Measurements from ENCODE around the gene NPEPPS.
"Not testable (repeated sequence)": the region's sequence is repeated elsewhere in the genome, so short reads cannot be mapped to it uniquely, and the experiment has no call there.

Gene NPEPPS, protein sequence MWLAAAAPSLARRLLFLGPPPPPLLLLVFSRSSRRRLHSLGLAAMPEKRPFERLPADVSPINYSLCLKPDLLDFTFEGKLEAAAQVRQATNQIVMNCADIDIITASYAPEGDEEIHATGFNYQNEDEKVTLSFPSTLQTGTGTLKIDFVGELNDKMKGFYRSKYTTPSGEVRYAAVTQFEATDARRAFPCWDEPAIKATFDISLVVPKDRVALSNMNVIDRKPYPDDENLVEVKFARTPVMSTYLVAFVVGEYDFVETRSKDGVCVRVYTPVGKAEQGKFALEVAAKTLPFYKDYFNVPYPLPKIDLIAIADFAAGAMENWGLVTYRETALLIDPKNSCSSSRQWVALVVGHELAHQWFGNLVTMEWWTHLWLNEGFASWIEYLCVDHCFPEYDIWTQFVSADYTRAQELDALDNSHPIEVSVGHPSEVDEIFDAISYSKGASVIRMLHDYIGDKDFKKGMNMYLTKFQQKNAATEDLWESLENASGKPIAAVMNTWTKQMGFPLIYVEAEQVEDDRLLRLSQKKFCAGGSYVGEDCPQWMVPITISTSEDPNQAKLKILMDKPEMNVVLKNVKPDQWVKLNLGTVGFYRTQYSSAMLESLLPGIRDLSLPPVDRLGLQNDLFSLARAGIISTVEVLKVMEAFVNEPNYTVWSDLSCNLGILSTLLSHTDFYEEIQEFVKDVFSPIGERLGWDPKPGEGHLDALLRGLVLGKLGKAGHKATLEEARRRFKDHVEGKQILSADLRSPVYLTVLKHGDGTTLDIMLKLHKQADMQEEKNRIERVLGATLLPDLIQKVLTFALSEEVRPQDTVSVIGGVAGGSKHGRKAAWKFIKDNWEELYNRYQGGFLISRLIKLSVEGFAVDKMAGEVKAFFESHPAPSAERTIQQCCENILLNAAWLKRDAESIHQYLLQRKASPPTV

DNA sequence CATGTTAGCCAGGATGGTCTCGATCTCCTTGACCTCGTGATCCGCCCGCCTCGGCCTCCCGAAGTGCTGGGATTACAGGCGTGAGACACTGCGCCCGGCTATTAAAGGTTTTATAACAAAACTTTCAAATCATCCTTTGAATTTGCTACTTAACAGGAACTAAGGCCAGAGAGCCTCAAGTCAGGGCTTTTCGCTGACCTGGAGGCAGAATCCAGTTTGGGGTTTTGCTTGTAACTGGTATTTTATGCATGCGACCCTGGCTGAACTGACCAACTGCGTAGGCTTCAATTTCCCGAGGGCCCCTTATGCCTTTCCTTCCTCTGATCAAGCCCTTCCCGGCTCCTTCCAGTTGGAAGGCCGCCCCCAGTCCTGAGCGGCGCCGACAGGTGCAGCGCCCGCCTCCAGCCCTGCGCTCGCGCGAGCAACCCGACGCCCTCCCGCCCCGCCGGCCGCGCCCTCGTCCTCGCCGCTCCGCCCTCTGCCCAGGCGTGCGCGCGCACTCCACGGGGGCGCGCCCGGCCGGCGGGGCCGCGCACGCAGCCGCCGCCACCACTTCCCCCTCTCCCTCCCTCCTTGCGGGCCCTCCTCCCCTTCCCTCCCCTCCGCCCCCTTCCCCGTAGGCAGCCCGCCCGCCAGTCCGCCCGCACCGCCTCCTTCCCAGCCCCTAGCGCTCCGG, at the start of gene NPEPPS:
TSS of gene NPEPPS (plus strand) at position 552 of the 676 bp plus-strand sequence. CDS start 193 bp downstream, outside the sequence.
- DNase-seq (ENCODE audit: low read depth in 3 of 3) = peak; percentile 62 to 87 (median 70)

DNA sequence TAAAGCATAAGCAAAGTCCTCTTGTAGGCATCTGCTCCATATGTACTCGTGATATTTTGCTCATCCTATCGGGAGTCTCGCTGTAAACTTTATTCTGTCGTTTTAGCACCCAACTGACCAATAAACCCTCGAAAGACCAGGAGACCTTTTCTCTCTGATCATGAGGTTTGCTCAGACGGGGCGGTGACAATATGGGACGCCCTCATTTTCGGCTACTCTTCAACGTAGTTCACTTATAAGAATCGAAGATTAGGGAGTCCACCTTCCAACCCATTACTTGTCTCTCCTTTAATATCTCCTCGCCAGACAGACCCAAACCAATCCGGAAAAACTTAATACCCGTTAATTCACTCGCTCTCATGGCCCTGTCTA, 39.1 kb upstream of the NPEPPS start:
- not testable (repeated sequence) for DNase-seq (ENCODE audit: low read depth in 3 of 3)

DNA sequence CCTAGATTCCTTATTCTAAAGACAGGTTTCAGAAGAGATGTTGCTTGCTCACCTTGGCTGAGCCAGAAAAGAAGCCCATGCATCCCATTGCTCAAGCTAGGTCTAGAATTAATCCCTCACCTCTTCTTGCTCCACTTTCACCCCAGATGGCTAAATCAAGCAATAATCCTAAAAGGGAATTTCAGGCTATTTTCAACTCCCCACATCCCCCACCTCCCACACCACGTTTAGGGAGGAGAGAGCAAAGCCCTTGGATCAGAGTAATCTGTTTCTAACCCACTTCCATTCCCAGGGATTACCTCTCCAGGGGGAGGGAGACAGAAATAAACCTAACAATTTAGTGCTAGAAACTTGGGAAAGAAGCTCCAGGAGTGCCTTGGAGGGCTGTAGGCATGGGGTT, 31.8 kb upstream of the NPEPPS start:
- not testable (repeated sequence) for DNase-seq (ENCODE audit: low read depth in 3 of 3)

DNA sequence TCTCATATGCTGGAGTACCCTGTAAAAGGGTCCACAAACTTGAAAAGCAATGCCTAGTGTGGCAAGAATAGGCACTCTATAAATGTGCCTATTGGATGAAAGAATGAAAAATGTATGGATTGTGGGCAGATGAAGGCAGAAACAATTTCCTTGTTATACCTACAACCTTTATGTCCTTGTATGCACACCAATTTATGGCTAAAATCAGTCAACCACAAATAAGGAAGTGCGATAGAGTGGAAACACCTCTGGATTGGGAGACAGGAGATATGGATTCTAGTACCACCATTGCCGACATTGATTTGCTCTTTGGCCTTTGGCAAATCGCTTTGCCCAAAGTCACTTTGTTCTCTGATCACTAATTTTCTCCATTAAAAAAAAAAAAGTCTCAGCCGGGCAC, 31.4 kb upstream of the NPEPPS start:
- DNase-seq (ENCODE audit: low read depth in 3 of 3) = not testable (repeated sequence)

DNA sequence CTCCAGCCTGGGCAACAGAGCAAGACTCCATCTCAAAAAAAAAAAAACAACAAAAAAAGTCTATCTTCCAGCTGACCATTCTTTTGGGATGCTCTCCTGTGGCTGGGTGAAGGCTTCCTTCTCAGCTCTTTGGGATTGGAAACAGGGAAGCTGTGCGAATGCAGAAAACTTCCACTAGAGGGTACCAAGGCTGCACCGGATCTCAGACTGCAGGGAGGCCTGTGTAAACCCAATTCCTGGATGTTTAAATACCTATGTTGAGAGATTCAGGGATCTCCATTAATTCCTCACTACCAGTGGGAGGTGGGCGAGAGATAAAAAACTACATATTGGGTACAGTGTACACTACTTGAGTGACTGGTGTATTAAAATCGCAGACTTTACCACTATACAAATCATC, 30.3 kb upstream of the NPEPPS start:
- not testable (repeated sequence) for DNase-seq (ENCODE audit: low read depth in 3 of 3)

DNA sequence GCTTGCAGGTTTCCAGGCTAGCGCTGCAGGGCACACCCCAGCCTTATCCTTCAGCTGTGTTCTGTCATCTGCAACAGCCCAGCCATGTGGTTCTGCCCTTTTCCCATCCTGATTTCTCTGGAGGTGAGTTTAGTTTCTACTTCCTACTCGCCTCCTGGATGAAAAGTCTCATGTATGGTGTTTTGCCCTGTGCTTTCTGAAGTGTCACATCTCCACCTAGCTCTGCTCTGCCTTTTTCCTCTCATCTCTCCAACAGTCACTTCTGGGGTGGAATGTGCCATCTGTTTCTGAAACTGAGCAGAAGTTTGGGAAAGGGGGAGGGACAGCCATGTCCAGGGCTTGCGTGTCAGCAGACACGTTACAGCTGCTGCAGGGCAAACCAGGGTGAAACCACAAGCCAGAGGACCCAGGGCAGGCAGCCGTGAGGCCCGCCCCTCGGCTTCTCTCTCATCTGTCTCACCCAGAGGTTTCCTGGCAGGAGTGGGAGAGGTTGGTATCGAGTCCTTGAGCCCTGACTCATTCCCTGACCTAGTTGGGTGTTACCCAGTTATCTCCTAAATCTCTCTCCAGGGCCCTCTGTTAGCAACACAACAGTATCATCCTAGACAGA, 28.7 kb upstream of the NPEPPS start:
- peak in 1 of 3 experiments; percentile 4 for DNase-seq (ENCODE audit: low read depth in 3 of 3)

DNA sequence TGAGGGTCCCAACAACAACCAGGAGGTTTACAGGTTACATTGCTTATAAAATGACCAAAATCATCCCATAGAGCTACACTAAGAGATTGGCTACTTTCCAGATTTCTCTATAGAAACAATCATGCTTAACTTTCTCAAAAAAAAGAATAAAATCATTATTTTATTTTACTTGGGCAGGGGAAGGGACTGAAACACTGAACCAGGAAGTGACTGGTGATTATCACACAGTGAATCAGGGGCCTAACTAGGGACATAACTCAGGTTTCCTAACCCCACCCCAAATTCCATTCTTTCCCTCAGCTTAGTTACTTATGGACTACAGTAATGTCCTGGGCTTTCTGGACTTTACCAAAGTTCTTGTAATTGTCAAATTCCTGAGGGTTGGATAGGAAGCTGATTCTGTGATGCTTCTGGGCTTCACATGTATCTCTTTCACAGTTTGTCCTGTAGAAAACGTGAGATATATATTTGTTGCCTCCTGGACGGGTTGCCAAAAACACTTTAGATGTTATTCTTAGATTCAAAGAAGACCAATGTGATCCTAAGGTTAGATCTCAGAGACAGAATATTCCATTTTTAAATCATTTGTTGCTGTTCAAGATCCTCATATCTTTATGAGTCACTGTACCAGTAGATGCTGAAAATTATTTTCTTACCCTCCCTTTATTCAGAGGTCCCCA, 28.0 kb upstream of the NPEPPS start:
- not testable (repeated sequence) for DNase-seq (ENCODE audit: low read depth in 3 of 3)

DNA sequence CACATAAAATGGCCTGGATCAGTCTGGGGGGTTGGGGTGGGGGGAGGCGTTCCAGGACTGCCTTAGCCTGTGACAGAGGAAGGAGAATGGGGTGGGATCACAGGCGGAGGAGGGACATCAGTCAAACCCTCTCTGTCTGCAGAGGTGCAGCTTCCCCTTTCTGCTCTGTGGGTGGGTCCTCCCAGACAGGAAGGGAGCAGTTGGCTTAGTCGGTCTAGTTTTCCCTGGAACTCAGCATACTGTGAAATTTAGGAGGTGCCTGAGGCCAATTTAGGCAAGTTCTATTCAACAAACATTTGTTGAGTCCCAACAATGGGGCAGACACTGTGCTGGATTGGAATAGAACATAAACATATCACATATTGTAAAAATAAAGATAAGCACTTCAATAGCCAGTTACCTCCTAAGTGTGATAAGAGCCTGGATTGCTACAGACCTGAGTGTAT, 19.2 kb upstream of the NPEPPS start:
- DNase-seq (ENCODE audit: low read depth in 3 of 3) = not testable (repeated sequence)

DNA sequence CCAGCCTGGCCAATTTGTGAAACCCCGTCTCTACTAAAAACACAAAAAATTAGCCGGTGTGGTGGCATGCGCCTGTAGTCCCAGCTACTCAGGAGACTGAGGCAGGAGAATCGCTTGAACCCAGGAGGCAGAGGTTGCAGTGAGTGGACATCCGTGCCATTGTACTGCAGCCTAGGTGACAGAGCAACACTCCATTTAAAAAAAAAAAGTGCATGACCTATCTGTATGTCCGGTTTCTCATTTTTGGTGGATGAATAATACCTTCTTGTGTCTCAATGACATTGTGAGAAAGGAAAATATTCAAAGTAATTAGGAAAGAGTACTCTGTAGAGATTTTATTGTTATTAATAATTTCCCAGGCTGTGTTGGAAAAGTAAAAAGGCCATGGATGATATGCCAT, 17.6 kb upstream of the NPEPPS start:
- DNase-seq (ENCODE audit: low read depth in 3 of 3) = not testable (repeated sequence)

DNA sequence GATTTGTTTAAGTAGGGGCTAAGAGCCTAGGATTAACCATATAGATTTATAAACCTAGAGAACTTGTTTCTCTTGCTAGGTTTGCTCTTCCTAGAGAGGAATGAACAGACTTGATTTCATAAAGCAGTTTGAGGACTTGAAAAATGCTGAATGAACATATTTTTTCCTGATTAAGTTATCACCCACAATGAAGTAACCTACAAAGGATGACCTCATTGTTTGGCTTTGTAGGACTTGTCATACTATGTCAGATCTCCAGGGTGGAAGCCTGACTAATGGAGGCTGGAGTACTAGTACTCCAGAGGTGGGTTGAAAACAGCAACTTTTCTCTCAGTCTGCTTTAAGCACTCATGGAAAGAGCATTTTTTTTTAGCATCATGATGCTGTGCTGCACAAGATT, 12.0 kb upstream of the NPEPPS start:
- not testable (repeated sequence) for DNase-seq (ENCODE audit: low read depth in 3 of 3)

DNA sequence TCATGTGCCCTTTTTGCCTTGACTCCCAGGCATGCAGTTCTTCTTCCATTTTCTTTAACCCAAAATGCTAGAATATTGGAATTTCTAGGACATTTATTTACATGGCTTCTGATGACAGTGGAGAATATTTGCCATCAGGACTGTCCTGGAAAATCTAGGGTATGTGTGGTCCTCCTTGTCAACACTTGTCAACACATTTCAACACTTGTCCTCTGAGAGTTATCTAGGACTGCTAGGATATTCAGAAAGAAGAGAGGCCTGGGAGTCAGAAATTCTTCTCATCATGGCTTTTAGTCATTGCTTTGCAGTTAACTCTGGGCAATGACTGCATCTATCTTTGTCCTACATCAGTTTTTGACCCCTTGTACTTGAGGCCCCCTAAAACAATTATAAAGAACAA, 11.5 kb upstream of the NPEPPS start:
- not testable (repeated sequence) for DNase-seq (ENCODE audit: low read depth in 3 of 3)

DNA sequence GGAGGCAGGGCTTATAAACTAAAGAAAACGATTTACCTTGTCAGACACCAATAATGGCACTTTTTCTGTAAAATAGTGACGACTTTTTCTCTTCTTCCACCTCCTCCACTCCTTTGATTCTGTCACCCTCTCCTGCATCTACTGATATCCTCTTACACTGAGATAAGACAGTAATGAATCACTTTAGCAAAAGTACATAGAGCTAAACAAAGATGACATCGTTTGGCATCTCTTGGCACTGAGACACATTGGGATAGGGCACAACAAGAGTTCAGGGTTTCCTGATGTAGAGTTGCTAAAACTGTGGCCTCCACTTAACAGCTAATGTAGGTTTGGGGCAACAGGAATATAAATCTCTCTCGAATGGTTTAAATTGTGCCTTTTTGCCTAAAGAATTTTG, 10.6 kb upstream of the NPEPPS start:
- DNase-seq (ENCODE audit: low read depth in 3 of 3) = not testable (repeated sequence)

DNA sequence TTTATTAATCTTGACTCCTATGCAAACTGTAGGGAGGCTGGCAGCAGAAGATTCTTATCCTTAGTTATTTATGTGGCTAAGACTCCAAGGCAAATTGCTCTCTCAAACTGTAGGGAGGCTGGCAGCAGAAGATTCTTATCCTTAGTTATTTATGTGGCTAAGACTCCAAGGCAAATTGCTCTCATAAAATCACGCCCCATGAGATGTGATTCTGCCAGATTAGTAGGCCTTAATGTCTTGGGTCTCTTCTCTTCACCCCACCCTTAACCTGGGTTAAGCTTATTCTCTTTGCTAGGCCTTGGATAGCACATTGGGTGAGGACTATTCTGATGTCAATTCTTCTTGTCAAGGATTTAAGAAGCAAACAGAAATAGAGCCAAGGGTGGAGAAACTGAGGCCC, 9.5 kb upstream of the NPEPPS start:
- not testable (repeated sequence) for DNase-seq (ENCODE audit: low read depth in 3 of 3)

DNA sequence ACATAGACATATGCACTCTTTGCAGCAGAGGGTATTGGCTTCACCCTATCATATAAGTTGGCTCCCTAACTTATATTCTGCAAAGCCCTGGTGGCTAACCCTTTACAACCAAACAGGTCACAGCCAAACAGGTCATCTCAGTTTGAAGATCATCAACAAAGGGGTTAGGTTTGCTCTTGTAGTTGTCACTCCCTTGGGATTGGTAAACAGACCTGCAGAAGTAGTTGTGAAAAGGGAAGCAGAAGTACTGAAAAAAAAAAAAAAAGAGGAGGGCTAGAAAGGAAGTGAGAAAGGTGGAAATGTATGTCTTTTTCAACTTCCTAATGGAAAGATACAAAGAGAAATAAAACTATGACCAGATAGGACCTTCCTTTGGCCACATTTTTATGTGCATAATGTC, 8.6 kb upstream of the NPEPPS start:
- DNase-seq (ENCODE audit: low read depth in 3 of 3) = not testable (repeated sequence)

DNA sequence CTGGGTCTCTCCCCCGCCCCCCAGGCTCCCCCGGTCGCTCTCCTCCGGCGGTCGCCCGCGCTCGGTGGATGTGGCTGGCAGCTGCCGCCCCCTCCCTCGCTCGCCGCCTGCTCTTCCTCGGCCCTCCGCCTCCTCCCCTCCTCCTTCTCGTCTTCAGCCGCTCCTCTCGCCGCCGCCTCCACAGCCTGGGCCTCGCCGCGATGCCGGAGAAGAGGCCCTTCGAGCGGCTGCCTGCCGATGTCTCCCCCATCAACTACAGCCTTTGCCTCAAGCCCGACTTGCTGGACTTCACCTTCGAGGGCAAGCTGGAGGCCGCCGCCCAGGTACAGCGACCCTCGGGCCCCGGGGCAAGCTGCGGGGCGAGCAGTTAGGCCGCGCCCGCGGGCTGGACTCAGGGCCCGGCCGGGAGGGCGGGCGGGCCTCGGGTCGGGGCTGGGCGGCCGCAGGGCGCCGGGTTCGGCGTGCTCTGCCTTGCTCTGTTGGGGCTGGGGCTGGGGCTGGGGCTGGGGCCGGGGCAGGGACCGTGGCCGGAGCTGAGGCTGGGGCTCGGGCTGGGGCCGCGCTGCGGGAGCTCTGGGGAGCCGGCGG, 419 bp downstream of the NPEPPS start:
- peak in 1 of 3 experiments; percentile 3 for DNase-seq (ENCODE audit: low read depth in 3 of 3)

DNA sequence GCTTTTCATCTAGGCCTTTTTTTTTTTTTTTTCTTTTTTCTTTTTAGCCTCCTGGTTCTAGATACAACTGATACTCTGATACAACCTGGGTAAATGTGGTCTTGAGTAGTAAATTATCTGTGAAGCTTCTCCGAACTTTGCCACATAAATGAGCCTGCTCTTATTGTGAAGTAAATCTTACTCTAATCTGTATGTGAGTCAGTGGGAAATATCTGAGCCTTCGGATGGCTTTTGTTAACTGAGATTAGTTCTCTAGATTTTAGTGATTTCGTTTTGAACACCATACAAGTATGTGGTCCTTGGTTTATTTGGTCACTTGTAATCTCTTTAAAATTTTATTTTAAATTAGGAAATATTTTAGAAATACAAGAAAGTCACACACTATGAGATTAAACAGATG, 8.2 kb downstream of the NPEPPS start:
- not testable (repeated sequence) for DNase-seq (ENCODE audit: low read depth in 3 of 3)

DNA sequence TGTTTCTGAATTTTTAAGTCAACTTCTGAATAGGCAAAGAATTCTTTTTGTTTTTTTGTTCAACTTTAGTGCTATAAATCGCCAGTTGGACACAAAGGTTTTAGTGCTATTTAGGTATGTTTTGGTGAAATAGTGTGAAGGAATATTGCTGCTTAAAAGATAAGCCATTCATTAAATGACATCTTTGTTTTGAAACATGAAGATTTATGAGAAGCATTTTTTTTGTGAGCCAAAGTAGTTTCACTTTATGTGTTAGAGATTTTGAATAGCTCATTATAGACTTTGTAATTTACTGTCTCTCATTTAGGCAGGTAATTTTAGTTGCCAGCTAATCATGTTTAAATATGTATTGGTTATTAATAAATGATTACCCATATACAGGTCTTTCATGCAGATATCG, 10.8 kb downstream of the NPEPPS start:
- DNase-seq (ENCODE audit: low read depth in 3 of 3) = not testable (repeated sequence)

DNA sequence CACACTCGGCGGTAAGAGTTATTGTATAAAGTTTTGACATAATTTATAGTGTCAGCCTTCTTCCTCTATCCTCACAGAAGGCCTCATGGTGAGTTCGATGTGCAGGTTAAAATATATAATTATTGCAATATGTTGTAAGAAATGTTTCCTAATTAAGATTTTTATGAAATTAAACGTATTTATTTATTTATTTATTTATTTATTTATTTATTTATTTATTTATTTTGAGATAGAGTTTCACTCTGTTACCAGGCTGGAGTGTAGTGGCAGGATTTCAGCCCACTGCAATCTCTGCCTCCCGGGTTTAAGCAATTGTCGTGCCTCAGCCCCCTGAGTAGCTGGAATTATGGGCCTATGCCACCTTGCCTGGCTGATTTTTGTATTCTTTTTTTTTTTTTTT, 13.4 kb downstream of the NPEPPS start:
- not testable (repeated sequence) for DNase-seq (ENCODE audit: low read depth in 3 of 3)

DNA sequence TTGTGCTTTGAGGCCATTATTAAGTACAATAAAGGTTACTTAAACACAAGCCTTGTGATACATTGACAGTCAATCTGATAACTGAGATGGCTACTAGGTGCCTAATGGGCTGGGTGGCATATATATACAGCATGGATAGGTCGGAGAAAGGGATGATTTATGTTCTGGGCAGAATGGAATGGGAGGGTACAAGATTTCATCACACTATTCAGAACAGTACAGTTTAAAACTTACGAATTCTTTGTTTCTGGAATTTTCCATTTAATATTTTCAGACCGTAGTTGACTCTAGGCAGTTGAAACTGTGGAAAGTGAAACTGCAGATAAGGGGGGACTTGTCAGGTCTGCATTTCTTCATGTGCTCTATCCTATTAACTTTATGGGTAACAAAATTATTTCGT, 23.8 kb downstream of the NPEPPS start:
- not testable (repeated sequence) for DNase-seq (ENCODE audit: low read depth in 3 of 3)

DNA sequence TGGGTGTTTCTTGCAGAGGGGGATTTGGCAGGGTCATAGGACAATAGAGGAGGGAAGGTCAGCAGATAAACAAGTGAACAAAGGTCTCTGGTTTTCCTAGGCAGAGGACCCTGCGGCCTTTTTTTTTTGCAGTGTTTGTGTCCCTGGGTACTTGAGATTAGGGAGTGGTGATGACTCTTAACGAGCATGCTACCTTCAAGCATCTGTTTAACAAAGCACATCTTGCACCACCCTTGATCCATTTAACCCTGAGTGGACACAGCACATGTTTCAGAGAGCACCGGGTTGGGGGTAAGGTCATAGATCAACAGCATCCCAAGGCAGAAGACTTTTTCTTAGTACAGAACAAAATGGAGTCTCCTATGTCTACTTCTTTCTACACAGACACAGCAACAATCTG, 25.2 kb downstream of the NPEPPS start:
- not testable (repeated sequence) for DNase-seq (ENCODE audit: low read depth in 3 of 3)

Data from stimulated activated CD4-positive, alpha-beta T cell treated with anti-CD3 and anti-CD28 coated beads, TNF-alpha, amount 100 ng/mL, for 24 hours (primary cell).